Heart left ventricle (tissue), 16 donors: ENCODE data around the gene EML1. TPM values are rescaled to one million over a fixed set of nuclear protein-coding genes. Genes with fewer than 3 reads are reported as not detected.

Experiments used
- ATAC-seq, 4 donors: fragments of 200-7000 bp; cut with Tn5 transposase; one replicate each; pipeline ENCODE4 v1.9.1; 2020 to 2022; ENCODE audit warnings: moderate library complexity in 4 of 4, mild to moderate bottlenecking in 3 of 4, moderate number of reproducible peaks in 1 of 4
- DNase-seq, 5 donors: peaks; one replicate each; pipeline ENCODE4 v3.0.0-alpha.2; 2020
- H3K27ac ChIP-seq, 12 donors: fragments of 200-600 bp; sonication (generic) in 4 of 12; one replicate each; pipeline versions ENCODE4 v1.5.0 to v1.8.0; 2016 to 2022; ENCODE audit warnings: mild to moderate bottlenecking in 2 of 12
- H3K27me3 ChIP-seq, 9 donors: fragments of 200-600 bp; sonication (generic) in 2 of 9; one replicate each; pipeline versions ENCODE4 v1.5.1 to v1.8.0; 2016 to 2022; ENCODE audit warnings: mild to moderate bottlenecking in 3 of 9
- H3K36me3 ChIP-seq, 9 donors: fragments of 200-600 bp; sonication (generic) in 2 of 9; one replicate each; pipeline versions ENCODE4 v1.5.0 to v1.8.0; 2018 to 2022; ENCODE audit warnings: mild to moderate bottlenecking in 2 of 9
- H3K4me1 ChIP-seq, 12 donors: fragments of 200-600 bp; sonication (generic) in 4 of 12; one replicate each; pipeline versions ENCODE4 v1.5.0 to v1.8.0; 2016 to 2022; ENCODE audit warnings: mild to moderate bottlenecking in 3 of 12
- H3K4me3 ChIP-seq, 12 donors: fragments of 200-600 bp; sonication (generic) in 4 of 12; one replicate each; pipeline versions ENCODE4 v1.5.0 to v1.8.0; 2017 to 2022; ENCODE audit warnings: mild to moderate bottlenecking in 9 of 12, moderate library complexity in 4 of 12
- H3K9me3 ChIP-seq, 12 donors: fragments of 200-600 bp; sonication (generic) in 4 of 12; one replicate each; pipeline versions ENCODE4 v1.5.0 to v1.8.0; 2016 to 2022; ENCODE audit warnings: mild to moderate bottlenecking in 1 of 12
- POLR2A ChIP-seq, 2 donors: fragments of 450-650 bp; IDR thresholded peaks; one replicate each; pipeline ENCODE4 v1.6.1; 2017; ENCODE audit warnings: antibody characterized with exemption in 2 of 2, mild to moderate bottlenecking in 2 of 2, moderate library complexity in 2 of 2
- WGBS, 4 donors: extraction: QIAGEN DNeasy Blood & Tissue Kit in 2 of 4; methylation state at CpG; one replicate each; pipeline versions ENCODE4 v1.1.5 to v1.1.7; 2013 to 2018; 5-methylcytosine and 5-hydroxymethylcytosine counted together
- intact Hi-C, 10 donors: fragments of 100-400 bp; cut with DNase I; formaldehyde crosslinking; loops; one replicate each; pipeline versions ENCODE4 v1.11.1 to v1.14.2; 2022
- polyA plus RNA-seq, 2 donors: library from polyadenylated mRNA; stranded (reverse); fragments of 200-250 nt; gene quantifications; one replicate each; pipeline ENCODE4 v1.2.3, GENCODE V29; 2013
- total RNA-seq, 9 donors: library from RNA; depleted of rRNA in 2 of 9; stranded (reverse); fragments of >200 nt in 2 of 9; fragmentation: NEBNext Ultra II Directional in 3 of 9; extraction: Animal tissue kit (Norgen Biotek cat#: 25700) in 3 of 9; gene quantifications; one replicate each; pipeline versions ENCODE4 v1.1.0 to v1.2.4, GENCODE V29; 2016 to 2023
- TF ChIP-seq, protein P1 (sequence below), 12 donors: fragments of 200-600 bp; sonication (generic) in 4 of 12; IDR thresholded peaks; one replicate each; pipeline versions ENCODE4 v1.5.0 to v1.8.0; 2018 to 2022; ENCODE audit warnings: antibody characterized with exemption in 12 of 12, mild to moderate bottlenecking in 5 of 12
- donor health status: ischemic (EF 13 %, LVEDD 7.1; RV severe dilation, severe dysfunction).
- donor health status: healthy with polysubstance abuse.
- donor health status: DM: no; HTN: yes; CAD: no.
- donor health status: DM: no; HTN: no; CAD: no.
- donor health status: ischemic (EF 25% LVEDD 6.9; RV normal size, moderate dysfunction).
- donor health status: ischemic (EF 25% LVEDD 5.7; RV mildly dilated, moderate dysfunction).
- donor health status: healthy.
- donor health status: DM: yes; HTN: yes; CAD: no.
- donor health status: ischemic (EF 35%, LVEDD 5.7; RV mildly dilated, moderate dysfunction).
- donor health status: nonischemic (EF 11% LVEDD 7.7; RV severe dilation, severe dysfunction).
- donor health status: DM: yes; HTN: yes; CAD: no.
- donor health status: PGD.
- donor health status: ischemic (EF 29% LVEDD 5.4; RV normal size, mild dysfunction).
- donor health status: nonischemic (EF 23%, LVEDD 6.1; RV moderate dilation, normal function).

Gene EML1
- total and polyA plus RNA-seq, 11 donors, result 7.4 to 49.7 (median 39.3) TPM

DNA sequence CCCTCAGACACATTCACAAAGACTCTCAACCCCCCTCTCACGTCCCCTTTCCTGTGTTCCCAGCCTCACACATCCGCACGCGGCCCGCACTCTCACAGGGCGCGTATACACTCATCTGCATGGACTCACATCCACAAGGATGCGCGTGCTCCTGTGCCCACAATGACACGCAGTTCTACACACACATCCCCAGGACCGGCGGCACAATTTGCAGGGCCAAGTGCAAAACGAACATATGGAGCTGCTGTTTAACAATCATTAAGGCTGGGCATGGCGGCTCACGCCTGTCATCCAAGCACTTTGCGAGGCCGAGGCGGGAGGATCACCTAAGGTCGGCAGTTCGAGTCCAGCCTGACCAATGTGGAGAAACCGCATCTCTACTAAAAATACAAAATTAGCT lies 36.4 kb upstream of the EML1 start:
- Histone ChIP-seq H3K27me3 (no peaks in the 10 kb centered on the region), H3K27ac (peak overlapping the region in 2 of 12 donors; percentile 52 to 61), H3K4me1 (peaks cover 12 to 70% (median 45%) of the 10 kb centered on the region in 12 donors), H3K9me3 (no peaks in the 10 kb centered on the region), H3K36me3 (no peaks in the 10 kb centered on the region), H3K4me3 (no peak overlapping the region)
- no peak for DNase-seq
- intact Hi-C loops, result loop anchor here in 1 of 10 donors (5.0 kb wide), 1 partner anchor 36 kb away; the partner anchor contains the start of gene EML1
- 89 to 92% (median 91%) methylated on average over 21 of the region's 21 CpGs for WGBS, 4 donors
- ATAC-seq, result no peak
- TF ChIP-seq, protein P1, sequence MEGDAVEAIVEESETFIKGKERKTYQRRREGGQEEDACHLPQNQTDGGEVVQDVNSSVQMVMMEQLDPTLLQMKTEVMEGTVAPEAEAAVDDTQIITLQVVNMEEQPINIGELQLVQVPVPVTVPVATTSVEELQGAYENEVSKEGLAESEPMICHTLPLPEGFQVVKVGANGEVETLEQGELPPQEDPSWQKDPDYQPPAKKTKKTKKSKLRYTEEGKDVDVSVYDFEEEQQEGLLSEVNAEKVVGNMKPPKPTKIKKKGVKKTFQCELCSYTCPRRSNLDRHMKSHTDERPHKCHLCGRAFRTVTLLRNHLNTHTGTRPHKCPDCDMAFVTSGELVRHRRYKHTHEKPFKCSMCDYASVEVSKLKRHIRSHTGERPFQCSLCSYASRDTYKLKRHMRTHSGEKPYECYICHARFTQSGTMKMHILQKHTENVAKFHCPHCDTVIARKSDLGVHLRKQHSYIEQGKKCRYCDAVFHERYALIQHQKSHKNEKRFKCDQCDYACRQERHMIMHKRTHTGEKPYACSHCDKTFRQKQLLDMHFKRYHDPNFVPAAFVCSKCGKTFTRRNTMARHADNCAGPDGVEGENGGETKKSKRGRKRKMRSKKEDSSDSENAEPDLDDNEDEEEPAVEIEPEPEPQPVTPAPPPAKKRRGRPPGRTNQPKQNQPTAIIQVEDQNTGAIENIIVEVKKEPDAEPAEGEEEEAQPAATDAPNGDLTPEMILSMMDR (IDR thresholded peaks at IDR 0.05), result no peak

- DNase-seq, result no peak
- intact Hi-C loops, result loop anchor here in 1 of 10 donors (5.0 kb wide), 1 partner anchor 35 kb away; the partner anchor contains the start of gene EML1
- Histone ChIP-seq H3K9me3 (no peaks in the 10 kb centered on the region), H3K36me3 (no peaks in the 10 kb centered on the region), H3K4me3 (no peak overlapping the region), H3K27me3 (no peaks in the 10 kb centered on the region), H3K4me1 (peaks cover 9 to 70% (median 39%) of the 10 kb centered on the region in 12 donors), H3K27ac (peak overlapping the region in 1 of 12 donors; percentile 65)
- 92 to 94% (median 93%) methylated on average over 12 of the region's 12 CpGs for whole genome bisulfite sequencing, 4 donors
- TF ChIP-seq POLR2A (IDR thresholded peaks at IDR 0.05), result no peak
- TF ChIP-seq, protein P1 (IDR thresholded peaks at IDR 0.05), result no peak
- peak in 1 of 4 donors; percentile 9 for ATAC-seq
Observed at GRCh38 chr14:99757331-99758070, 35.7 kb upstream of the EML1 start.

- H3K27ac ChIP-seq, result peak overlapping the region in 1 of 12 donors; percentile 65
Observed at GRCh38 chr14:99758121-99758821, 34.9 kb upstream of the EML1 start.

More at GRCh38 chr14:99758121-99758821, 34.9 kb upstream of the EML1 start:
- intact Hi-C loops, result loop anchor here in 1 of 10 donors (5.0 kb wide), 1 partner anchor 34 kb away; the partner anchor contains the start of gene EML1
- Histone ChIP-seq H3K4me1 (peaks cover 8 to 66% (median 35%) of the 10 kb centered on the region in 12 donors), H3K9me3 (no peaks in the 10 kb centered on the region), H3K4me3 (no peak overlapping the region), H3K27me3 (no peaks in the 10 kb centered on the region), H3K36me3 (no peaks in the 10 kb centered on the region)
- no peak for TF ChIP-seq POLR2A (IDR thresholded peaks at IDR 0.05)
- TF ChIP-seq, protein P1 (IDR thresholded peaks at IDR 0.05), result no peak
- DNase-seq (no peak), ATAC-seq (no peak)
- WGBS, 4 donors, result 77 to 90% (median 85%) methylated on average over 10 to 11 of the region's 11 CpGs
